NCI-H69 (cell line): ENCODE measurements around the gene NAPEPLD.
"Not testable (repeated sequence)": the region's sequence is repeated elsewhere in the genome, so short reads cannot be mapped to it uniquely, and the experiment has no call there.

Experiments used
- DNase-seq: peaks from one replicate; lab custom pipeline; 2025; lab: John Stamatoyannopoulos, UW

The NAPEPLD gene

GRCh38 chr7:103106703-103107070 is 42.2 kb downstream of the NAPEPLD start:
- not testable (repeated sequence) for DNase-seq

- DNase-seq, result no peak
Measured at GRCh38 chr7:103106005-103106702, 42.7 kb downstream of the NAPEPLD start.

- DNase-seq, result no peak
Measured at GRCh38 chr7:103101543-103101942, 47.4 kb downstream of the NAPEPLD start.

GRCh38 chr7:103100348-103100747 is 48.6 kb downstream of the NAPEPLD start:
- DNase-seq, result no peak

GRCh38 chr7:103097041-103097440 is 51.9 kb downstream of the NAPEPLD start:
- DNase-seq, result no peak

GRCh38 chr7:103095558-103095957 is 53.3 kb downstream of the NAPEPLD start:
- DNase-seq, result not testable (repeated sequence)

GRCh38 chr7:103094102-103094501 is 54.8 kb downstream of the NAPEPLD start:
- DNase-seq, result no peak

- DNase-seq, result no peak
Measured at GRCh38 chr7:103093429-103093828, 55.5 kb downstream of the NAPEPLD start.

- not testable (repeated sequence) for DNase-seq
Measured at GRCh38 chr7:103092321-103092720, 56.6 kb downstream of the NAPEPLD start.

- DNase-seq, result no peak
Measured at GRCh38 chr7:103083210-103083609, 65.7 kb downstream of the NAPEPLD start.

GRCh38 chr7:103082497-103082896 is 66.4 kb downstream of the NAPEPLD start:
- DNase-seq, result no peak

GRCh38 chr7:103080923-103081322 is 68.0 kb downstream of the NAPEPLD start:
- DNase-seq, result no peak

- DNase-seq, result no peak
Measured at GRCh38 chr7:103079836-103080235, 69.1 kb downstream of the NAPEPLD start.

GRCh38 chr7:103078226-103078625 is 70.7 kb downstream of the NAPEPLD start:
- DNase-seq, result not testable (repeated sequence)

GRCh38 chr7:103077318-103077717 is 71.6 kb downstream of the NAPEPLD start:
- no peak for DNase-seq

- DNase-seq, result no peak
Measured at GRCh38 chr7:103076764-103077163, 72.1 kb downstream of the NAPEPLD start.

- peak; percentile 82 for DNase-seq
Measured at GRCh38 chr7:103075337-103075918, 73.5 kb downstream of the NAPEPLD start.

GRCh38 chr7:103074519-103075336 is 74.2 kb downstream of the NAPEPLD start, which contains the start of the genes ARMC10 and FBXL13:
Gene ARMC10 (plus strand): TSS chr7:103075140. CDS start chr7:103075273, 133 bp downstream.
Gene FBXL13 (minus strand): TSS chr7:103074796.
- peak; percentile 98 for DNase-seq

- DNase-seq, result no peak
Measured at GRCh38 chr7:103073989-103074518, 74.8 kb downstream of the NAPEPLD start.

GRCh38 chr7:103071000-103071399 is 77.9 kb downstream of the NAPEPLD start:
- no peak for DNase-seq

GRCh38 chr7:103068414-103069403 is 80.2 kb downstream of the NAPEPLD start:
- DNase-seq, result no peak
